ENCODE measurements around the gene DEFB115.

The DEFB115 gene

GRCh38 chr20:31257364-31257763 lies at the start of gene DEFB115:
Gene DEFB115 (plus strand): TSS chr20:31257664. CDS start chr20:31257664, 0 bp downstream.
- H3K4me2 ChIP-seq (ENCODE audit: low read depth, low read length) = no peak within 1 kb of the TSS
- no peaks in the 10 kb centered on the region for H3K36me3 ChIP-seq (replicated peaks; ENCODE audit: insufficient read depth, low read length)
- no peaks in the 10 kb centered on the region for H3K4me1 ChIP-seq (ENCODE audit: low read length)
- no peaks in the 10 kb centered on the region for H3K9me2 ChIP-seq (replicated peaks; ENCODE audit: insufficient read depth, low read length)
- no peaks in the 10 kb centered on the region for H3K27me3 ChIP-seq (replicated peaks; ENCODE audit: insufficient read depth, low read length)
- no peak for DNase-seq
- no peaks in the 10 kb centered on the region for H3K9me3 ChIP-seq (replicated peaks; ENCODE audit: insufficient read depth, low read length)
- H4K20me1 ChIP-seq (ENCODE audit: insufficient read depth, low read length) = no peaks in the 10 kb centered on the region
- no peak within 1 kb of the TSS for H3K9ac ChIP-seq (ENCODE audit: low read length)
- H3K4me3 ChIP-seq (ENCODE audit: low read length) = no peak within 1 kb of the TSS
- H3K79me2 ChIP-seq (ENCODE audit: low read length) = no peaks in the 10 kb centered on the region
- no peak within 1 kb of the TSS for H3K27ac ChIP-seq (ENCODE audit: low read length)
- no peak within 1 kb of the TSS for H2AFZ ChIP-seq (ENCODE audit: low read length)
- H3F3A ChIP-seq (ENCODE audit: insufficient read depth, low read length) = no peaks in the 10 kb centered on the region
- TF ChIP-seq EZH2 (optimal IDR thresholded peaks at IDR 0.05; ENCODE audit: low read depth, low read length) = no peak
- no peak for TF ChIP-seq CTCF (IDR thresholded peaks at IDR 0.05; ENCODE audit: low read length)
- no peak for TF ChIP-seq EZH2phosphoT487 (IDR thresholded peaks at IDR 0.05; ENCODE audit: low read length)

- Histone ChIP-seq H3K4me1 (ENCODE audit: low read length) (no peaks in the 10 kb centered on the region), H4K20me1 (ENCODE audit: insufficient read depth, low read length) (no peaks in the 10 kb centered on the region), H3K79me2 (ENCODE audit: low read length) (no peaks in the 10 kb centered on the region), H3K9me3 (replicated peaks; ENCODE audit: insufficient read depth, low read length) (no peaks in the 10 kb centered on the region), H3K27me3 (replicated peaks; ENCODE audit: insufficient read depth, low read length) (no peaks in the 10 kb centered on the region), H3K27ac (ENCODE audit: low read length) (no peak overlapping the region), H2AFZ (ENCODE audit: low read length) (no peak overlapping the region), H3K4me2 (ENCODE audit: low read depth, low read length) (no peak overlapping the region), H3K4me3 (ENCODE audit: low read length) (no peak overlapping the region), H3K36me3 (replicated peaks; ENCODE audit: insufficient read depth, low read length) (no peaks in the 10 kb centered on the region), H3K9me2 (replicated peaks; ENCODE audit: insufficient read depth, low read length) (no peaks in the 10 kb centered on the region), H3F3A (ENCODE audit: insufficient read depth, low read length) (no peaks in the 10 kb centered on the region), H3K9ac (ENCODE audit: low read length) (no peak overlapping the region)
- TF ChIP-seq CTCF (IDR thresholded peaks at IDR 0.05; ENCODE audit: low read length) (no peak), EZH2 (optimal IDR thresholded peaks at IDR 0.05; ENCODE audit: low read depth, low read length) (no peak), EZH2phosphoT487 (IDR thresholded peaks at IDR 0.05; ENCODE audit: low read length) (no peak)
- DNase-seq = no peak
Observed at GRCh38 chr20:31236953-31237352, 20.5 kb upstream of the DEFB115 start.

- Histone ChIP-seq H3K4me2 (ENCODE audit: low read depth, low read length) (no peak overlapping the region), H3K9me2 (replicated peaks; ENCODE audit: insufficient read depth, low read length) (no peaks in the 10 kb centered on the region), H3K9ac (ENCODE audit: low read length) (no peak overlapping the region), H3K4me1 (ENCODE audit: low read length) (no peaks in the 10 kb centered on the region), H2AFZ (ENCODE audit: low read length) (no peak overlapping the region), H3K27me3 (replicated peaks; ENCODE audit: insufficient read depth, low read length) (no peaks in the 10 kb centered on the region), H4K20me1 (ENCODE audit: insufficient read depth, low read length) (no peaks in the 10 kb centered on the region), H3K9me3 (replicated peaks; ENCODE audit: insufficient read depth, low read length) (no peaks in the 10 kb centered on the region), H3K79me2 (ENCODE audit: low read length) (no peaks in the 10 kb centered on the region), H3K4me3 (ENCODE audit: low read length) (no peak overlapping the region), H3F3A (ENCODE audit: insufficient read depth, low read length) (no peaks in the 10 kb centered on the region), H3K36me3 (replicated peaks; ENCODE audit: insufficient read depth, low read length) (no peaks in the 10 kb centered on the region), H3K27ac (ENCODE audit: low read length) (no peak overlapping the region)
- TF ChIP-seq CTCF (IDR thresholded peaks at IDR 0.05; ENCODE audit: low read length) = no peak
- no peak for TF ChIP-seq EZH2 (optimal IDR thresholded peaks at IDR 0.05; ENCODE audit: low read depth, low read length)
- no peak for TF ChIP-seq EZH2phosphoT487 (IDR thresholded peaks at IDR 0.05; ENCODE audit: low read length)
- DNase-seq = no peak
Observed at GRCh38 chr20:31237763-31238162, 19.7 kb upstream of the DEFB115 start.

All from MM.1S (cell line).